ENCODE measurements around the gene CHMP4A.
"Not testable (repeated sequence)": the region's sequence is repeated elsewhere in the genome, so short reads cannot be mapped to it uniquely, and the experiment has no call there.

CHMP4A gene

GRCh38 chr14:24236689-24237462 is 23.6 kb upstream of the CHMP4A start:
- Mint-ChIP-seq H3K27me3 (no peaks in the 10 kb centered on the region), H3K4me3 (no peak overlapping the region), H3K9me3 (ENCODE audit: low read depth) (no peaks in the 10 kb centered on the region), H3K27ac (peak overlapping the region; percentile 76), H3K4me1 (ENCODE audit: low read depth) (peaks cover 72% of the 10 kb centered on the region), H3K36me3 (peaks cover 6% of the 10 kb centered on the region)

GRCh38 chr14:24235804-24236688 is 22.8 kb upstream of the CHMP4A start:
- H3K9me3 Mint-ChIP-seq (ENCODE audit: low read depth), result no peaks in the 10 kb centered on the region
- no peak overlapping the region for H3K4me3 Mint-ChIP-seq
- H3K27me3 Mint-ChIP-seq, result no peaks in the 10 kb centered on the region
- peaks cover 6% of the 10 kb centered on the region for H3K36me3 Mint-ChIP-seq
- H3K27ac Mint-ChIP-seq, result peak overlapping the region; percentile 30
- H3K4me1 Mint-ChIP-seq (ENCODE audit: low read depth), result peaks cover 72% of the 10 kb centered on the region

GRCh38 chr14:24234095-24235005 is 21.1 kb upstream of the CHMP4A start:
- Mint-ChIP-seq H3K4me3 (peak overlapping the region; percentile 99), H3K9me3 (ENCODE audit: low read depth) (no peaks in the 10 kb centered on the region), H3K27me3 (no peaks in the 10 kb centered on the region), H3K27ac (peak overlapping the region; percentile 96), H3K36me3 (peaks cover 6% of the 10 kb centered on the region), H3K4me1 (ENCODE audit: low read depth) (peaks cover 58% of the 10 kb centered on the region)

- Mint-ChIP-seq H3K9me3 (ENCODE audit: low read depth) (no peaks in the 10 kb centered on the region), H3K4me3 (peak overlapping the region; percentile 99), H3K36me3 (peaks cover 6% of the 10 kb centered on the region), H3K27ac (peak overlapping the region; percentile 96), H3K27me3 (no peaks in the 10 kb centered on the region), H3K4me1 (ENCODE audit: low read depth) (peaks cover 52% of the 10 kb centered on the region)
Measured at GRCh38 chr14:24233538-24233866, 20.2 kb upstream of the CHMP4A start.

- peaks cover 6% of the 10 kb centered on the region for H3K36me3 Mint-ChIP-seq
- H3K4me1 Mint-ChIP-seq (ENCODE audit: low read depth), result peaks cover 46% of the 10 kb centered on the region
- H3K4me3 Mint-ChIP-seq, result peak within 1 kb of the TSS; percentile 99
- H3K27ac Mint-ChIP-seq, result peak within 1 kb of the TSS; percentile 96
- no peaks in the 10 kb centered on the region for H3K9me3 Mint-ChIP-seq (ENCODE audit: low read depth)
- H3K27me3 Mint-ChIP-seq, result no peaks in the 10 kb centered on the region
Measured at GRCh38 chr14:24232645-24233537, 19.6 kb upstream of the CHMP4A start, which contains the start of gene GMPR2. GMPR2 (plus strand) TSS chr14:24232929; CDS start chr14:24233254, 325 bp downstream.

GRCh38 chr14:24232121-24232644 is 18.9 kb upstream of the CHMP4A start, which contains the start of gene NEDD8:
NEDD8 (minus strand) TSS chr14:24232367; CDS start chr14:24232267, 100 bp downstream.
- Mint-ChIP-seq H3K36me3 (peaks cover 6% of the 10 kb centered on the region), H3K27me3 (no peaks in the 10 kb centered on the region), H3K4me3 (peak within 1 kb of the TSS; percentile 99), H3K4me1 (ENCODE audit: low read depth) (peaks cover 43% of the 10 kb centered on the region), H3K27ac (peak within 1 kb of the TSS; percentile 96), H3K9me3 (ENCODE audit: low read depth) (no peaks in the 10 kb centered on the region)

- peaks cover 6% of the 10 kb centered on the region for H3K36me3 Mint-ChIP-seq
- H3K4me1 Mint-ChIP-seq (ENCODE audit: low read depth), result peaks cover 45% of the 10 kb centered on the region
- no peaks in the 10 kb centered on the region for H3K9me3 Mint-ChIP-seq (ENCODE audit: low read depth)
- no peaks in the 10 kb centered on the region for H3K27me3 Mint-ChIP-seq
- peak overlapping the region; percentile 99 for H3K4me3 Mint-ChIP-seq
- peak overlapping the region; percentile 96 for H3K27ac Mint-ChIP-seq
Measured at GRCh38 chr14:24231263-24232120, 18.2 kb upstream of the CHMP4A start.

- Mint-ChIP-seq H3K4me3 (peak overlapping the region; percentile 17), H3K9me3 (ENCODE audit: low read depth) (no peaks in the 10 kb centered on the region), H3K36me3 (peaks cover 2% of the 10 kb centered on the region), H3K27me3 (no peaks in the 10 kb centered on the region), H3K27ac (no peak overlapping the region), H3K4me1 (ENCODE audit: low read depth) (peaks cover 32% of the 10 kb centered on the region)
Measured at GRCh38 chr14:24228902-24229301, 15.6 kb upstream of the CHMP4A start.

GRCh38 chr14:24226473-24226872 is 13.2 kb upstream of the CHMP4A start:
- H3K27me3 Mint-ChIP-seq, result no peaks in the 10 kb centered on the region
- no peak overlapping the region for H3K4me3 Mint-ChIP-seq
- peaks cover 25% of the 10 kb centered on the region for H3K4me1 Mint-ChIP-seq (ENCODE audit: low read depth)
- H3K9me3 Mint-ChIP-seq (ENCODE audit: low read depth), result no peaks in the 10 kb centered on the region
- no peak overlapping the region for H3K27ac Mint-ChIP-seq
- H3K36me3 Mint-ChIP-seq, result no peaks in the 10 kb centered on the region

GRCh38 chr14:24224618-24225071 is 11.4 kb upstream of the CHMP4A start:
- Mint-ChIP-seq H3K4me1 (ENCODE audit: low read depth) (peaks cover 19% of the 10 kb centered on the region), H3K27ac (no peak overlapping the region), H3K27me3 (no peaks in the 10 kb centered on the region), H3K9me3 (ENCODE audit: low read depth) (no peaks in the 10 kb centered on the region), H3K36me3 (peaks cover under 1% of the 10 kb centered on the region), H3K4me3 (no peak overlapping the region)

GRCh38 chr14:24222987-24223386 is 9.7 kb upstream of the CHMP4A start:
- H3K4me3 Mint-ChIP-seq; H3K27ac Mint-ChIP-seq; H3K36me3 Mint-ChIP-seq; H3K27me3 Mint-ChIP-seq; H3K9me3 Mint-ChIP-seq (ENCODE audit: low read depth): not testable (repeated sequence)
- peaks cover 20% of the 10 kb centered on the region for H3K4me1 Mint-ChIP-seq (ENCODE audit: low read depth)

- peaks cover 21% of the 10 kb centered on the region for H3K4me1 Mint-ChIP-seq (ENCODE audit: low read depth)
Measured at GRCh38 chr14:24219521-24219920, 6.2 kb upstream of the CHMP4A start.

GRCh38 chr14:24219080-24219479 is 5.8 kb upstream of the CHMP4A start:
- peaks cover 3% of the 10 kb centered on the region for H3K36me3 Mint-ChIP-seq
- H3K4me3 Mint-ChIP-seq, result no peak overlapping the region
- H3K27me3 Mint-ChIP-seq, result no peaks in the 10 kb centered on the region
- no peaks in the 10 kb centered on the region for H3K9me3 Mint-ChIP-seq (ENCODE audit: low read depth)
- no peak overlapping the region for H3K27ac Mint-ChIP-seq
- peaks cover 24% of the 10 kb centered on the region for H3K4me1 Mint-ChIP-seq (ENCODE audit: low read depth)

More at GRCh38 chr14:24219521-24219920, 6.2 kb upstream of the CHMP4A start:
- Mint-ChIP-seq H3K36me3 (peaks cover 3% of the 10 kb centered on the region), H3K27me3 (no peaks in the 10 kb centered on the region), H3K27ac (no peak overlapping the region), H3K9me3 (ENCODE audit: low read depth) (no peaks in the 10 kb centered on the region), H3K4me3 (no peak overlapping the region)
